Natural killer cell (primary cell): ENCODE data around the gene ISLR2. TPM values are rescaled to one million over a fixed set of nuclear protein-coding genes. Genes with fewer than 3 reads are reported as not detected.

Experiments used
- ATAC-seq, 3 donors: fragments of 150-1000 bp in 2 of 3; fragments of 200-7000 bp in 1 of 3; cut with Tn5 transposase; 1 replicate in 1 of 3; 2 replicates in 2 of 3; pipeline ENCODE4 v1.10.0; 2021; ENCODE audit warnings: mild to moderate bottlenecking in 2 of 3, moderate library complexity in 2 of 3
- DNase-seq, 2 donors: peaks; one replicate each; pipeline versions ENCODE4 v3.0.0 to v3.0.0-alpha.2; 2013 to 2021; ENCODE audit warnings: mixed read lengths in 1 of 2
- H3K27ac ChIP-seq: one replicate; pipeline ENCODE4 v1.5.1; 2013; ENCODE audit warnings: mild to moderate bottlenecking, low read length
- H3K27me3 ChIP-seq: one replicate; pipeline ENCODE4 v1.6.1; 2013; ENCODE audit warnings: low read length; ENCODE audit not compliant: control insufficient read depth, insufficient read depth
- H3K36me3 ChIP-seq: one replicate; pipeline ENCODE4 v1.6.1; 2013; ENCODE audit warnings: low read length; ENCODE audit not compliant: control insufficient read depth, insufficient read depth
- H3K4me1 ChIP-seq: one replicate; pipeline ENCODE4 v1.6.1; 2013; ENCODE audit warnings: low read length; ENCODE audit not compliant: control insufficient read depth, insufficient read depth
- H3K4me3 ChIP-seq: one replicate; pipeline ENCODE4 v1.5.1; 2013; ENCODE audit warnings: low read length
- H3K9me3 ChIP-seq: one replicate; pipeline ENCODE4 v1.6.1; 2013; ENCODE audit warnings: low read length; ENCODE audit not compliant: control insufficient read depth, insufficient read depth
- H3K27ac Mint-ChIP-seq, 2 donors: one replicate each; pipeline ENCODE4 v1.8.0; 2022; ENCODE audit warnings: mild to moderate bottlenecking in 2 of 2, mixed read lengths in 2 of 2, moderate library complexity in 1 of 2
- H3K27me3 Mint-ChIP-seq, 2 donors: one replicate each; pipeline ENCODE4 v1.8.0; 2022; ENCODE audit warnings: low read depth in 2 of 2, mixed read lengths in 2 of 2
- H3K36me3 Mint-ChIP-seq: one replicate; pipeline ENCODE4 v1.8.0; 2022; ENCODE audit warnings: mixed read lengths
- H3K4me1 Mint-ChIP-seq, 2 donors: one replicate each; pipeline ENCODE4 v1.8.0; 2022; ENCODE audit warnings: mixed read lengths in 2 of 2
- H3K4me3 Mint-ChIP-seq: one replicate; pipeline ENCODE4 v1.8.0; 2022; ENCODE audit warnings: mild to moderate bottlenecking, moderate library complexity, mixed read lengths
- H3K9me3 Mint-ChIP-seq, 2 donors: one replicate each; pipeline ENCODE4 v1.8.0; 2022; ENCODE audit warnings: mixed read lengths in 2 of 2
- WGBS: methylation state at CpG from one replicate; pipeline ENCODE4 v1.1.7; 2013; ENCODE audit warnings: missing lambda C conversion rate; ENCODE audit not compliant: insufficient coverage; 5-methylcytosine and 5-hydroxymethylcytosine counted together
- intact Hi-C: fragments of 100-400 bp; cut with micrococcal nuclease; formaldehyde crosslinking; loops from one replicate; pipeline ENCODE4 v1.14.2; 2022
- total RNA-seq, 4 donors: library from RNA; stranded (reverse); fragments of 120-200 nt in 1 of 4; gene quantifications; one replicate each; pipeline versions ENCODE4 v1.2.3 to v1.2.4, GENCODE V29; 2013 to 2022
- TF ChIP-seq, protein P1 (sequence below): fragments of 200-600 bp; IDR thresholded peaks from one replicate; pipeline ENCODE4 v1.8.0; 2022; ENCODE audit warnings: antibody characterized with exemption

ISLR2 gene
- total RNA-seq, 3 donors from 2014 or later (not counting 1 experiment from before 2014, with no cell fraction given), result not detected

DNA sequence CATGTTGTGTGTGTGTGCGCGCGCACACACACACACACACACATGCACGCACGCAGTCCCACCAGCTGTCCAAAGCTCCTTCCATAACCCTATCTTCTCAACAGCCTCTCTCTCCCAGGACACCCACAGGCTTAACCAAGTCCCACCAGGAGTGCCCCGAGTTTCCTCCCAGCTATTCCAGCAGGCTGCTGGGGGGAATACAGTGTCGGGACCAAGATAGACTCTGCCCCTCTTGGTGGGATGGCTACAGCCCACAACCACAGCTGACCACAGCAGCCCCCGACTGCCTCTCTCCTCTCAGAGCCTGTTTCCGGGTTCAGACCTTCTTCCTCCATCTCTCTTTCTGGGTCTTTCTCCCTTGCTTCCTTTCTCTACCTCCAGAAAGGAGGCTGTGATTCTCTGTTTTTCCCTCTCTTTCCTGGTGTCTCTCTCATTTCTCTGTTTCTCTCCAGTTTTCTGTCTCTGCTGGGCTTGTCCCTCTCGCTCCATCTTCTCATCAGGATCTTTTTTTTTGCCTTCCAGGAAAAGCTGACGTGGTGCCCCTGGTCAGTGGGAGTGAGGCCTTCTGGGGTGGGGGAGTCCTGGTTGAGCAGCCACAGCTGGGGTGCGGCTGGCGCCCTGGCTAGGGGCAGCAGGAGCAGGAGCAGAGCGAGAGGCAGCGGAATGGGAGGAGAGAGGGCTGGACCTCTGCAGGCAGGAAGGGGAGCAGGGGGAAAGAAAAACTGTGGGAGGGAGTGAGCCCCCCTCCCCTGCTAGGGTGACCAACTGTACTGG is 39.9 kb downstream of the ISLR2 start:
- ATAC-seq, result no peak
- Histone ChIP-seq H3K36me3 (no peaks in the 10 kb centered on the region), H3K4me1 (no peaks in the 10 kb centered on the region), H3K27me3 (no peaks in the 10 kb centered on the region), H3K9me3 (no peaks in the 10 kb centered on the region), H3K27ac (no peak overlapping the region), H3K4me3 (no peak overlapping the region)
- Mint-ChIP-seq H3K27ac (no peak overlapping the region), H3K9me3 (no peaks in the 10 kb centered on the region), H3K4me3 (no peak overlapping the region), H3K27me3 (peaks cover 7 to 10% of the 10 kb centered on the region in 2 donors), H3K4me1 (no peaks in the 10 kb centered on the region), H3K36me3 (no peaks in the 10 kb centered on the region)
- intact Hi-C loops, result no loop called here
- TF ChIP-seq, protein P1, sequence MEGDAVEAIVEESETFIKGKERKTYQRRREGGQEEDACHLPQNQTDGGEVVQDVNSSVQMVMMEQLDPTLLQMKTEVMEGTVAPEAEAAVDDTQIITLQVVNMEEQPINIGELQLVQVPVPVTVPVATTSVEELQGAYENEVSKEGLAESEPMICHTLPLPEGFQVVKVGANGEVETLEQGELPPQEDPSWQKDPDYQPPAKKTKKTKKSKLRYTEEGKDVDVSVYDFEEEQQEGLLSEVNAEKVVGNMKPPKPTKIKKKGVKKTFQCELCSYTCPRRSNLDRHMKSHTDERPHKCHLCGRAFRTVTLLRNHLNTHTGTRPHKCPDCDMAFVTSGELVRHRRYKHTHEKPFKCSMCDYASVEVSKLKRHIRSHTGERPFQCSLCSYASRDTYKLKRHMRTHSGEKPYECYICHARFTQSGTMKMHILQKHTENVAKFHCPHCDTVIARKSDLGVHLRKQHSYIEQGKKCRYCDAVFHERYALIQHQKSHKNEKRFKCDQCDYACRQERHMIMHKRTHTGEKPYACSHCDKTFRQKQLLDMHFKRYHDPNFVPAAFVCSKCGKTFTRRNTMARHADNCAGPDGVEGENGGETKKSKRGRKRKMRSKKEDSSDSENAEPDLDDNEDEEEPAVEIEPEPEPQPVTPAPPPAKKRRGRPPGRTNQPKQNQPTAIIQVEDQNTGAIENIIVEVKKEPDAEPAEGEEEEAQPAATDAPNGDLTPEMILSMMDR, result no peak
- 86% methylated on average over 15 of the region's 15 CpGs for WGBS
- no peak for DNase-seq

DNA sequence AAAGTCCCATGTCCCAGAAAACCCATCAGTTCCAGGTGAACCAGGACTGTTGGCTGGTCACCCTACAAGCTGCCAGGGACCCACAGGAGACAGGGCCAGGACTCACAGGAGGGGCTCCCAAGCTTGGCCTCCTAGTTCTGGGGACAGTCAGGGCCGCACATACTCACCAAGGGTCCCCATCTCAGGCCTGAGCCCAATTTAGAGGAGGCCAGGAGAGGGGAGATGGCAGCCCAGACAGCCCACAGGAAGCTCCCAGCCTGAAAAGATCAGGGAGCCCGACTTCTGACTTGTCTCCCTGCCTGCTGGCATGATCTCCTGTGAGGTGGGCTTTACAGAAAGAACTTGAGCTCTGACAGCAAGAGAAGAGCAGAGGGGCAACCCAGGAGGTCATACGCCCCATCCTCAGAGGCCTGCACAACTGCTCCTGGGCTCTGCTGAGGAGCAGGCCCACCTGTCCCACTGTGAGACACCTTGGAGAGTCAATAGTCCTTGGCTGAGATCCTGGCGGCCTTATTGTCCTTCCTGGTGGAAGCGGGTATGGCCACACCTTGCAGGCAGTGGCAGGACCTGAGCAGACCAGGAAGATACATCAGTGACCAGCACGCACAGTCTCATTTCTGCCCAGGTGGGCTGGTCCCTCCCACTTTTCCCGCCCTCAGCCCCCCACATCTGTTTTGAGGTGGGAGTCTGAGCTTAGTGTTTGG is 40.6 kb downstream of the ISLR2 start:
- ATAC-seq (no peak), DNase-seq (no peak)
- TF ChIP-seq, protein P1, result no peak
- Mint-ChIP-seq H3K4me1 (no peaks in the 10 kb centered on the region), H3K36me3 (no peaks in the 10 kb centered on the region), H3K27me3 (peaks cover 0 to 10% of the 10 kb centered on the region in 2 donors), H3K27ac (no peak overlapping the region), H3K9me3 (no peaks in the 10 kb centered on the region), H3K4me3 (no peak overlapping the region)
- intact Hi-C loops, result no loop called here
- Histone ChIP-seq H3K36me3 (no peaks in the 10 kb centered on the region), H3K27ac (no peak overlapping the region), H3K27me3 (no peaks in the 10 kb centered on the region), H3K4me3 (no peak overlapping the region), H3K4me1 (no peaks in the 10 kb centered on the region), H3K9me3 (no peaks in the 10 kb centered on the region)
- WGBS, result 80% methylated on average over 6 of the region's 7 CpGs

DNA sequence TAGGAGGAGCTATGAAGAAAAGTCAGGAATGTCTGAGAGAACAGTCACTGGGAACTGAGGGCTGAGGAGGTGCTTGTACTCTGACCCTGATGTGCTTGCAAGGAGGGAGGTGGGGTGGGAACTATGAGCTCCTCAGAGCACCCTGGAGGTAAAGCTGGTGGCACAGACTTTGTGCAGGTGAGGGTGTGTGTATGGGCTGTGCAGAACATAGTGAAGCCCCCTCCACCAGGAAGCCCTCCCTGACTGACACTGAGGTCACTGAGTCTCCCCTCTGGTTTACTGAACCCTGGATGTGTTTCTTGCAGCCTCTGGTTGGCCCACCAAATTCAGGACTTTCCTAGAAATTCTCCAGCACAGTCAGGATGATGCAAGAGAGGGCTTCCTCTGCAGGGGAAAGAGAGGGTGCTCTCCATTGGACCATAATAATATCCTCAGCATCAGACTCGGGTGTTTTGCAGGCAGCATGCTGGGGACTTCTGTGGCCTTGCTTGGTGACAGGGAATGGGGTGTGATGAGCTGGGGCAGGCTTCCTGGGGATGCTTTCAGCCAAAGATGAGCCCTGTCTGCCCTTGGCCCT is 41.7 kb downstream of the ISLR2 start:
- no peaks in the 10 kb centered on the region for H3K36me3 Mint-ChIP-seq
- intact Hi-C loops, result no loop called here
- Histone ChIP-seq H3K36me3 (no peaks in the 10 kb centered on the region), H3K27ac (no peak overlapping the region), H3K9me3 (no peaks in the 10 kb centered on the region), H3K4me3 (no peak overlapping the region), H3K27me3 (no peaks in the 10 kb centered on the region), H3K4me1 (no peaks in the 10 kb centered on the region)
- no peak overlapping the region for H3K4me3 Mint-ChIP-seq
- H3K4me1 Mint-ChIP-seq, result no peaks in the 10 kb centered on the region
- TF ChIP-seq, protein P1, result no peak
- ATAC-seq, result no peak
- no peak overlapping the region for H3K27ac Mint-ChIP-seq
- H3K9me3 Mint-ChIP-seq, result no peaks in the 10 kb centered on the region
- WGBS, result 90% methylated on average over 1 of the region's 1 CpG
- H3K27me3 Mint-ChIP-seq, result peaks cover 4 to 10% of the 10 kb centered on the region in 2 donors
- no peak for DNase-seq
